HG03280 (cell line): ENCODE results near the gene HIGD1A.

Experiments
- ATAC-seq: cut with Tn5 transposase; IDR thresholded peaks from one replicate; pipeline ENCODE4 v1.9.1; 2021; ENCODE audit warnings: mild to moderate bottlenecking, moderate library complexity; ENCODE audit not compliant: unreplicated experiment

HIGD1A gene

GRCh38 chr3:42801784-42802183, 2.5 kb downstream of the HIGD1A start:
- ATAC-seq, result no peak

- no peak for ATAC-seq
Measured at GRCh38 chr3:42801048-42801620, 3.2 kb downstream of the HIGD1A start.

- no peak for ATAC-seq
Measured at GRCh38 chr3:42800251-42800650, 4.0 kb downstream of the HIGD1A start.

- no peak for ATAC-seq
Measured at GRCh38 chr3:42799376-42799775, 4.9 kb downstream of the HIGD1A start.

GRCh38 chr3:42796332-42796885, 7.9 kb downstream of the HIGD1A start:
- ATAC-seq, result no peak

- no peak for ATAC-seq
Measured at GRCh38 chr3:42795621-42796181, 8.6 kb downstream of the HIGD1A start.

- ATAC-seq, result no peak
Measured at GRCh38 chr3:42790714-42791229, 13.5 kb downstream of the HIGD1A start.

GRCh38 chr3:42786631-42787030, 17.7 kb downstream of the HIGD1A start:
- ATAC-seq, result no peak

GRCh38 chr3:42786212-42786611, 18.1 kb downstream of the HIGD1A start:
- ATAC-seq, result no peak

GRCh38 chr3:42780892-42781700, 23.2 kb downstream of the HIGD1A start:
- peak; percentile 71 for ATAC-seq

- ATAC-seq, result no peak
Measured at GRCh38 chr3:42780398-42780797, 23.9 kb downstream of the HIGD1A start.

- no peak for ATAC-seq
Measured at GRCh38 chr3:42778644-42779043, 25.6 kb downstream of the HIGD1A start.

- peak; percentile 16 for ATAC-seq
Measured at GRCh38 chr3:42773409-42773751, 30.9 kb downstream of the HIGD1A start.

- peak; percentile 99 for ATAC-seq
Measured at GRCh38 chr3:42772670-42773408, 31.5 kb downstream of the HIGD1A start, which contains the start of gene CCDC13. CCDC13 (minus strand) TSS chr3:42773253; CDS start chr3:42758345, 14,908 bp downstream.

- no peak for ATAC-seq
Measured at GRCh38 chr3:42771271-42771670, 33.0 kb downstream of the HIGD1A start.

- no peak for ATAC-seq
Measured at GRCh38 chr3:42769477-42770131, 34.7 kb downstream of the HIGD1A start.

GRCh38 chr3:42764561-42765295, 39.6 kb downstream of the HIGD1A start:
- ATAC-seq, result no peak

- no peak for ATAC-seq
Measured at GRCh38 chr3:42764115-42764514, 40.2 kb downstream of the HIGD1A start.

GRCh38 chr3:42763021-42763420, 41.3 kb downstream of the HIGD1A start:
- no peak for ATAC-seq
